CD4-positive, alpha-beta T cell treated with Interleukin-15 for 4 hours (primary cell): Measurements from ENCODE around the gene ETV5.

Experiments used
- DNase-seq: peaks from one replicate; pipeline ENCODE4 v3.0.0-alpha.2; 2020; ENCODE audit warnings: low spot score

The ETV5 gene

GRCh38 chr3:186095561-186096081 lies 13.3 kb downstream of the ETV5 start:
- no peak for DNase-seq

GRCh38 chr3:186094696-186095425 lies 14.0 kb downstream of the ETV5 start:
- no peak for DNase-seq

GRCh38 chr3:186094271-186094670 lies 14.6 kb downstream of the ETV5 start:
- no peak for DNase-seq

GRCh38 chr3:186093271-186093900 lies 15.5 kb downstream of the ETV5 start:
- DNase-seq: no peak

GRCh38 chr3:186092360-186093070 lies 16.4 kb downstream of the ETV5 start:
- DNase-seq: no peak

GRCh38 chr3:186090901-186091300 lies 18.0 kb downstream of the ETV5 start:
- no peak for DNase-seq

GRCh38 chr3:186088335-186088734 lies 20.6 kb downstream of the ETV5 start:
- DNase-seq: no peak

- no peak for DNase-seq
These were observed 24.6 kb downstream of the ETV5 start for GRCh38 chr3:186084264-186084663.

GRCh38 chr3:186083746-186084145 lies 25.1 kb downstream of the ETV5 start:
- DNase-seq: no peak

- DNase-seq: no peak
These were observed 26.7 kb downstream of the ETV5 start for GRCh38 chr3:186082150-186082549.

GRCh38 chr3:186081678-186082077 lies 27.2 kb downstream of the ETV5 start:
- DNase-seq: no peak

- no peak for DNase-seq
These were observed 27.9 kb downstream of the ETV5 start for GRCh38 chr3:186080849-186081438.

- no peak for DNase-seq
These were observed 29.0 kb downstream of the ETV5 start for GRCh38 chr3:186079925-186080324.

- no peak for DNase-seq
These were observed 31.4 kb downstream of the ETV5 start for GRCh38 chr3:186077466-186077865.

- no peak for DNase-seq
These were observed 32.8 kb downstream of the ETV5 start for GRCh38 chr3:186075931-186076567.

GRCh38 chr3:186075489-186075888 lies 33.4 kb downstream of the ETV5 start:
- no peak for DNase-seq

GRCh38 chr3:186073641-186074040 lies 35.2 kb downstream of the ETV5 start:
- DNase-seq: no peak

- DNase-seq: no peak
These were observed 37.9 kb downstream of the ETV5 start for GRCh38 chr3:186070996-186071395.

- no peak for DNase-seq
These were observed 38.3 kb downstream of the ETV5 start for GRCh38 chr3:186070550-186070949.

- no peak for DNase-seq
These were observed 38.8 kb downstream of the ETV5 start for GRCh38 chr3:186070133-186070532.

GRCh38 chr3:186069199-186069598 lies 39.7 kb downstream of the ETV5 start:
- no peak for DNase-seq

- DNase-seq: no peak
These were observed 40.7 kb downstream of the ETV5 start for GRCh38 chr3:186068243-186068552.
